ENCODE results near the gene PKHD1. TPM values are rescaled to one million over a fixed set of nuclear protein-coding genes. Genes with fewer than 3 reads are reported as not detected.

The PKHD1 gene
- total RNA-seq, 1 experiment from 2014 or later = not detected

DNA sequence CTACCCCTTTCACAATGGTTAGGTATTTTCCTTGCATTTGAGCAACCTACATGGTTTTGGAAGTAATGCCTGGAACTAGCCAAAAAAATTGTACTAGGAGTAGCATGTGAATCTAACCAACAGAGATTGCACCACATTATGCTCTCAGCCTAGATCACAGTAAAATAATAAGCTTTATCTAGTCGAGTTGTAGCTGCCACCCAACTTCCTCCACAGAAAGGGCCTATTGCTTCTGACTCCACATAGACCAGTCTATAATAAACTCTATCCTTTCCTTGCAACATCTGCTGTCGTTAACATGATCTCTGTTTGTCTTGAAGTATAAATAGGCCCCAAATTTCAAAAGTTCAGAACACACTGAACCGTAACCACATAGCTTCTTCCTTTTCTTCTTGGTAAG lies 375.5 kb downstream of the PKHD1 start:
- Histone ChIP-seq H3K4me3 (ENCODE audit: low read depth in 2 of 2, low read length in 2 of 2) (no peak overlapping the region), H3K27me3 (ENCODE audit: control insufficient read depth, insufficient read depth, low read length) (no peaks in the 10 kb centered on the region), H3K9me3 (ENCODE audit: control insufficient read depth, insufficient read depth, low read depth, low read length) (no peaks in the 10 kb centered on the region), H3K36me3 (ENCODE audit: control insufficient read depth, insufficient read depth, low read length) (no peaks in the 10 kb centered on the region), H3K27ac (ENCODE audit: low read length) (no peak overlapping the region), H3K4me1 (ENCODE audit: control insufficient read depth, insufficient read depth, low read length) (no peaks in the 10 kb centered on the region)
- BruUV-seq (replicated peaks) = no TSS peak
- ChIA-PET POLR2A (no interaction called here), CTCF (no interaction called here)
- ATAC-seq = no peak
- in situ Hi-C loops (cut with HindIII; ENCODE audit: low pct_unique_long_range_greater_than_20kb, low sequenced_read_pairs) = no loop called here
- TF ChIP-seq TCF7L2 (IDR thresholded peaks at IDR 0.05; ENCODE audit: low read depth, low read length) = no peak
- intact Hi-C loops (cut with micrococcal nuclease; ENCODE audit: unreplicated experiment) = no loop called here
- no peak for DNase-seq (ENCODE audit: low read depth, low spot score)

- Histone ChIP-seq H3K36me3 (ENCODE audit: control insufficient read depth, insufficient read depth, low read length) (no peaks in the 10 kb centered on the region), H3K4me1 (ENCODE audit: control insufficient read depth, insufficient read depth, low read length) (no peaks in the 10 kb centered on the region), H3K9me3 (ENCODE audit: control insufficient read depth, insufficient read depth, low read depth, low read length) (peaks cover 3% of the 10 kb centered on the region; the same call in 1 of the 2 replicates), H3K4me3 (ENCODE audit: low read depth in 2 of 2, low read length in 2 of 2) (no peak overlapping the region), H3K27me3 (ENCODE audit: control insufficient read depth, insufficient read depth, low read length) (no peaks in the 10 kb centered on the region), H3K27ac (ENCODE audit: low read length) (no peak overlapping the region)
- intact Hi-C loops (cut with micrococcal nuclease; ENCODE audit: unreplicated experiment) = no loop called here
- DNase-seq (ENCODE audit: low read depth, low spot score) (no peak), ATAC-seq (no peak)
- TF ChIP-seq, protein P1, sequence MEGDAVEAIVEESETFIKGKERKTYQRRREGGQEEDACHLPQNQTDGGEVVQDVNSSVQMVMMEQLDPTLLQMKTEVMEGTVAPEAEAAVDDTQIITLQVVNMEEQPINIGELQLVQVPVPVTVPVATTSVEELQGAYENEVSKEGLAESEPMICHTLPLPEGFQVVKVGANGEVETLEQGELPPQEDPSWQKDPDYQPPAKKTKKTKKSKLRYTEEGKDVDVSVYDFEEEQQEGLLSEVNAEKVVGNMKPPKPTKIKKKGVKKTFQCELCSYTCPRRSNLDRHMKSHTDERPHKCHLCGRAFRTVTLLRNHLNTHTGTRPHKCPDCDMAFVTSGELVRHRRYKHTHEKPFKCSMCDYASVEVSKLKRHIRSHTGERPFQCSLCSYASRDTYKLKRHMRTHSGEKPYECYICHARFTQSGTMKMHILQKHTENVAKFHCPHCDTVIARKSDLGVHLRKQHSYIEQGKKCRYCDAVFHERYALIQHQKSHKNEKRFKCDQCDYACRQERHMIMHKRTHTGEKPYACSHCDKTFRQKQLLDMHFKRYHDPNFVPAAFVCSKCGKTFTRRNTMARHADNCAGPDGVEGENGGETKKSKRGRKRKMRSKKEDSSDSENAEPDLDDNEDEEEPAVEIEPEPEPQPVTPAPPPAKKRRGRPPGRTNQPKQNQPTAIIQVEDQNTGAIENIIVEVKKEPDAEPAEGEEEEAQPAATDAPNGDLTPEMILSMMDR (IDR thresholded peaks at IDR 0.05) = no peak
- no peak for TF ChIP-seq POLR2AphosphoS5 (IDR thresholded peaks at IDR 0.05; ENCODE audit: low read depth, low read length)
- TF ChIP-seq, protein P2, sequence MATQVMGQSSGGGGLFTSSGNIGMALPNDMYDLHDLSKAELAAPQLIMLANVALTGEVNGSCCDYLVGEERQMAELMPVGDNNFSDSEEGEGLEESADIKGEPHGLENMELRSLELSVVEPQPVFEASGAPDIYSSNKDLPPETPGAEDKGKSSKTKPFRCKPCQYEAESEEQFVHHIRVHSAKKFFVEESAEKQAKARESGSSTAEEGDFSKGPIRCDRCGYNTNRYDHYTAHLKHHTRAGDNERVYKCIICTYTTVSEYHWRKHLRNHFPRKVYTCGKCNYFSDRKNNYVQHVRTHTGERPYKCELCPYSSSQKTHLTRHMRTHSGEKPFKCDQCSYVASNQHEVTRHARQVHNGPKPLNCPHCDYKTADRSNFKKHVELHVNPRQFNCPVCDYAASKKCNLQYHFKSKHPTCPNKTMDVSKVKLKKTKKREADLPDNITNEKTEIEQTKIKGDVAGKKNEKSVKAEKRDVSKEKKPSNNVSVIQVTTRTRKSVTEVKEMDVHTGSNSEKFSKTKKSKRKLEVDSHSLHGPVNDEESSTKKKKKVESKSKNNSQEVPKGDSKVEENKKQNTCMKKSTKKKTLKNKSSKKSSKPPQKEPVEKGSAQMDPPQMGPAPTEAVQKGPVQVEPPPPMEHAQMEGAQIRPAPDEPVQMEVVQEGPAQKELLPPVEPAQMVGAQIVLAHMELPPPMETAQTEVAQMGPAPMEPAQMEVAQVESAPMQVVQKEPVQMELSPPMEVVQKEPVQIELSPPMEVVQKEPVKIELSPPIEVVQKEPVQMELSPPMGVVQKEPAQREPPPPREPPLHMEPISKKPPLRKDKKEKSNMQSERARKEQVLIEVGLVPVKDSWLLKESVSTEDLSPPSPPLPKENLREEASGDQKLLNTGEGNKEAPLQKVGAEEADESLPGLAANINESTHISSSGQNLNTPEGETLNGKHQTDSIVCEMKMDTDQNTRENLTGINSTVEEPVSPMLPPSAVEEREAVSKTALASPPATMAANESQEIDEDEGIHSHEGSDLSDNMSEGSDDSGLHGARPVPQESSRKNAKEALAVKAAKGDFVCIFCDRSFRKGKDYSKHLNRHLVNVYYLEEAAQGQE (IDR thresholded peaks at IDR 0.05; ENCODE audit: insufficient read depth in 1 of 2, low read depth in 2 of 2, low read length in 1 of 2) = no peak
- TF ChIP-seq TCF7L2 (IDR thresholded peaks at IDR 0.05; ENCODE audit: low read depth, low read length) = no peak
- TF ChIP-seq SIN3A (IDR thresholded peaks at IDR 0.05; ENCODE audit: borderline replicate concordance, insufficient read depth, low read depth, low read length) = no peak
- ChIA-PET POLR2A (no interaction called here), CTCF (no interaction called here)
- no TSS peak for BruUV-seq (replicated peaks)
- in situ Hi-C loops (cut with HindIII; ENCODE audit: low pct_unique_long_range_greater_than_20kb, low sequenced_read_pairs) = no loop called here
Measured at GRCh38 chr6:51706086-51706485, 381.3 kb downstream of the PKHD1 start.

GRCh38 chr6:51704932-51705540 lies 382.4 kb downstream of the PKHD1 start:
- no peaks in the 10 kb centered on the region for H3K36me3 ChIP-seq (ENCODE audit: control insufficient read depth, insufficient read depth, low read length)
- intact Hi-C loops (cut with micrococcal nuclease; ENCODE audit: unreplicated experiment) = no loop called here
- no peaks in the 10 kb centered on the region for H3K27me3 ChIP-seq (ENCODE audit: control insufficient read depth, insufficient read depth, low read length)
- H3K4me3 ChIP-seq (ENCODE audit: low read depth in 2 of 2, low read length in 2 of 2) = no peak overlapping the region
- in situ Hi-C loops (cut with HindIII; ENCODE audit: low pct_unique_long_range_greater_than_20kb, low sequenced_read_pairs) = no loop called here
- no peak overlapping the region for H3K27ac ChIP-seq (ENCODE audit: low read length)
- POLR2A ChIA-PET = no interaction called here
- BruUV-seq (replicated peaks) = no TSS peak
- peaks cover 3% of the 10 kb centered on the region; the same call in 1 of the 2 replicates for H3K9me3 ChIP-seq (ENCODE audit: control insufficient read depth, insufficient read depth, low read depth, low read length)
- CTCF ChIA-PET = no interaction called here
- no peak for DNase-seq (ENCODE audit: low read depth, low spot score)
- TF ChIP-seq, protein P1 (IDR thresholded peaks at IDR 0.05) = no peak
- TF ChIP-seq, protein P2 (IDR thresholded peaks at IDR 0.05; ENCODE audit: insufficient read depth in 1 of 2, low read depth in 2 of 2, low read length in 1 of 2) = no peak
- no peak for TF ChIP-seq SIN3A (IDR thresholded peaks at IDR 0.05; ENCODE audit: borderline replicate concordance, insufficient read depth, low read depth, low read length)
- TF ChIP-seq TCF7L2 (IDR thresholded peaks at IDR 0.05; ENCODE audit: low read depth, low read length) = no peak
- no peak for TF ChIP-seq POLR2AphosphoS5 (IDR thresholded peaks at IDR 0.05; ENCODE audit: low read depth, low read length)
- ATAC-seq = no peak
- no peaks in the 10 kb centered on the region for H3K4me1 ChIP-seq (ENCODE audit: control insufficient read depth, insufficient read depth, low read length)
